GM12878 (cell line): ENCODE data around the gene ANO5. TPM values are rescaled to one million over a fixed set of nuclear protein-coding genes. Genes with fewer than 3 reads are reported as not detected.

Source experiments
- ATAC-seq: fragments of 200-7000 bp; cut with Tn5 transposase; 3 replicates; pipeline ENCODE4 v1.9.1; 2020; ENCODE audit warnings: mild to moderate bottlenecking, moderate library complexity
- BruUV-seq: library from RNA; stranded (reverse); fragments of 400-500 nt; replicated peaks from 2 replicates; lab custom pipeline; 2021; lab: Mats Ljungman, UMichigan
- CTCF ChIA-PET: fragments of 300-600 bp; sonication (Branson Sonifier 250); formaldehyde crosslinking; extraction: SDS; loops from one replicate; lab custom pipeline; 2021; ENCODE audit warnings: inconsistent platforms; lab: Yijun Ruan, JAX
- POLR2A ChIA-PET: fragments of 350-600 bp; formaldehyde crosslinking; extraction: SDS; loops from one replicate; lab custom pipeline; 2021; ENCODE audit warnings: inconsistent platforms; lab: Charles Lee
- RAD21 ChIA-PET: fragments of 300-600 bp; sonication (Branson Sonifier 250); formaldehyde crosslinking; loops from one replicate; lab custom pipeline; 2023; ENCODE audit warnings: antibody characterized with exemption; ENCODE audit not compliant: unreplicated experiment; lab: Charles Lee
- SMC1A ChIA-PET: fragments of 300-600 bp; sonication (Branson Sonifier 250); formaldehyde crosslinking; loops from one replicate; lab custom pipeline; 2023; ENCODE audit not compliant: unreplicated experiment, uncharacterized antibody; lab: Charles Lee
- DNase-seq: peaks from one replicate; pipeline ENCODE4 v3.0.0-alpha.2; 2011; ENCODE audit warnings: low read depth, low spot score
- FAIRE-seq: peaks from 3 replicates; lab custom pipeline; 2011; peaks lifted over from hg19 to GRCh38; lab: Jason Lieb, UNC
- H2AFZ ChIP-seq: 2 replicates; pipeline ENCODE4 v1.6.0; 2011; ENCODE audit warnings: low read depth, low read length, control low read depth; ENCODE audit not compliant: control insufficient read depth
- H3K27ac ChIP-seq: 2 replicates; pipeline ENCODE4 v1.5.1; 2011; ENCODE audit warnings: control low read depth; ENCODE audit not compliant: control insufficient read depth, insufficient read depth
- H3K27me3 ChIP-seq, 2 experiments: replicated peaks in 1 of 2; 2 replicates each; pipeline versions ENCODE4 v1.6.0 to v1.6.1; 2011; ENCODE audit warnings: low read length in 1 of 2; ENCODE audit not compliant: control insufficient read depth in 2 of 2, insufficient read depth in 2 of 2
- H3K36me3 ChIP-seq, 2 experiments: 2 replicates each; pipeline ENCODE4 v1.5.1; 2011; ENCODE audit warnings: low read length in 1 of 2; ENCODE audit not compliant: control insufficient read depth in 2 of 2, insufficient read depth in 2 of 2
- H3K4me1 ChIP-seq: 2 replicates; pipeline ENCODE4 v1.6.1; 2011; ENCODE audit warnings: mild to moderate bottlenecking, low read length, moderate library complexity, mixed read lengths; ENCODE audit not compliant: control insufficient read depth, insufficient read depth
- H3K4me2 ChIP-seq: 2 replicates; pipeline ENCODE4 v1.6.0; 2011; ENCODE audit warnings: control low read depth; ENCODE audit not compliant: control insufficient read depth, insufficient read depth
- H3K4me3 ChIP-seq: fragments of 200-600 bp; sonication (generic); 2 replicates; pipeline ENCODE4 v1.5.1; 2016
- H3K79me2 ChIP-seq: 2 replicates; pipeline ENCODE4 v1.6.0; 2011; ENCODE audit warnings: low read length; ENCODE audit not compliant: control insufficient read depth, insufficient read depth
- H3K9ac ChIP-seq: 2 replicates; pipeline ENCODE4 v1.8.0; 2011; ENCODE audit warnings: low read length, control low read depth, mixed read lengths; ENCODE audit not compliant: control insufficient read depth, insufficient read depth
- H3K9me3 ChIP-seq: replicated peaks from 3 replicates; pipeline ENCODE4 v1.5.1; 2011; ENCODE audit warnings: mild to moderate bottlenecking, low read length; ENCODE audit not compliant: control insufficient read depth, insufficient read depth
- H4K20me1 ChIP-seq: 2 replicates; pipeline ENCODE4 v1.6.0; 2011; ENCODE audit not compliant: control insufficient read depth, insufficient read depth
- HCFC1 ChIP-seq: fragments of 150-350 bp; IDR thresholded peaks from 2 replicates; pipeline ENCODE4 v1.6.1; 2014; ENCODE audit warnings: low read length
- IKZF2 ChIP-seq, 2 experiments: fragments of 450-650 bp; IDR thresholded peaks; 2 replicates each; pipeline ENCODE4 v1.6.1; 2017; ENCODE audit warnings: mild to moderate bottlenecking in 2 of 2, moderate library complexity in 2 of 2
- KDM1A ChIP-seq: fragments of 200-600 bp; sonication (generic); IDR thresholded peaks from 2 replicates; pipeline ENCODE4 v1.6.1; 2016; ENCODE audit warnings: borderline replicate concordance
- NBN ChIP-seq: fragments of 450-650 bp; IDR thresholded peaks from 2 replicates; pipeline ENCODE4 v1.6.1; 2016
- NR2C1 ChIP-seq: fragments of 450-650 bp; IDR thresholded peaks from 2 replicates; pipeline ENCODE4 v1.6.1; 2017; ENCODE audit warnings: antibody characterized with exemption, mild to moderate bottlenecking, moderate library complexity
- NRF1 ChIP-seq: conservative IDR thresholded peaks from 2 replicates; pipeline ENCODE4 v1.6.1; 2011; ENCODE audit warnings: mild to moderate bottlenecking, low read depth, low read length, improper control_type of control experiment
- PAX8 ChIP-seq: fragments of 450-650 bp; IDR thresholded peaks from 2 replicates; pipeline ENCODE4 v1.6.1; 2017; ENCODE audit warnings: mild to moderate bottlenecking, moderate library complexity
- TBL1XR1 ChIP-seq: IDR thresholded peaks from 2 replicates; pipeline ENCODE4 v1.6.1; 2012; ENCODE audit warnings: low read depth, low read length, improper control_type of control experiment
- YBX1 ChIP-seq: fragments of 450-650 bp; IDR thresholded peaks from 2 replicates; pipeline ENCODE4 v1.6.1; 2016; ENCODE audit warnings: antibody characterized with exemption
- WGBS: methylation state at CpG from one replicate; pipeline ENCODE4 v1.1.6; 2016; ENCODE audit warnings: low lambda C conversion rate; ENCODE audit not compliant: insufficient replicate concordance, insufficient coverage; ENCODE audit errors: missing lambda C conversion rate; 5-methylcytosine and 5-hydroxymethylcytosine counted together
- in situ Hi-C: fragments of 300-500 bp; cut with MboI; formaldehyde crosslinking; loops from 9 replicates; pipeline ENCODE4 v1.14.3; 2018; ENCODE audit warnings: mixed read lengths
- intact Hi-C: fragments of 100-400 bp; cut with micrococcal nuclease; formaldehyde crosslinking; loops from one replicate; pipeline ENCODE4 v1.14.2; 2022; ENCODE audit not compliant: unreplicated experiment
- polyA plus RNA-seq, 11 experiments: library from polyadenylated mRNA; depleted of rRNA in 4 of 11; unstranded in 6 of 11; stranded (reverse) in 5 of 11; fragments of >200 nt; fragmentation: Nextera tagmentation in 4 of 11; fragmentation: Illumina TruSeq in 1 of 11; extraction: Ambion mirVana in 4 of 11; extraction: Trizol in 1 of 11; gene quantifications; 1 replicate in 1 of 11; 2 replicates in 10 of 11; pipeline versions ENCODE4 v1.2.1 to v1.2.3, GENCODE V29; 2011 to 2016; ENCODE audit warnings: inconsistent platforms in 2 of 11, missing spikeins in 2 of 11, low read depth in 1 of 11
- total RNA-seq, 4 experiments: library from RNA; depleted of rRNA in 3 of 4; stranded (reverse); fragments of >200 nt in 3 of 4; fragmentation: Illumina TruSeq in 1 of 4; extraction: Trizol in 1 of 4; gene quantifications; 2 replicates each; pipeline versions ENCODE4 v1.2.1 to v1.2.3, GENCODE V29; 2013 to 2021
- TF ChIP-seq, protein P1 (sequence below): fragments of 450-650 bp; IDR thresholded peaks from 2 replicates; pipeline ENCODE4 v1.6.1; 2017; ENCODE audit warnings: borderline replicate concordance
- TF ChIP-seq, protein P2 (sequence below): IDR thresholded peaks from 2 replicates; pipeline ENCODE4 v1.6.1; 2012; ENCODE audit warnings: improper control_type of control experiment, low read depth, low read length; ENCODE audit not compliant: insufficient replicate concordance
- TF ChIP-seq, protein P3 (sequence below): IDR thresholded peaks from 2 replicates; pipeline ENCODE4 v1.6.1; 2012; ENCODE audit warnings: low read depth, low read length, improper control_type of control experiment

Gene ANO5
- total and polyA plus RNA-seq, 10 of the 15 experiments (the other 5 are each of a cell fraction or from before 2014, with no cell fraction given) = 1.6 to 10.2 (median 4.1) TPM

DNA sequence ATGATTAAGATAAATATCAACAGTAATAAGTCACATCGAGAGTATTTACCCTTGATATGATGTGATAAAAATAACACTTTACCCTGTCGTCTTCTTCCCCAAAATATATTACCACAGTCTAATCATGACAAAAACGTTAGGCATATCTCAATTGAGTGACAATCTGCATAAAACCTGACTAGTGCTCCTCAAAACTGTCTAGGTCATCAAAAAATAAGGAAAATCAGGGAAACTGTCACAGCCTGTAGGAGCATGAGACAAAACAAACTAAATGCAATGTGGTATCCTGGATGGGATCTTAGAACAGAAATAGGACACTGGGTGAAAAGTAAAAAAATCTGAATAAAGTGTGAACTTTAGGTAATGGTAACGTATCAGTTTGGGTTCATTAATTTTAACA is 19.4 kb upstream of the ANO5 start:
- no peaks in the 10 kb centered on the region for H3K9me3 ChIP-seq
- no peaks in the 10 kb centered on the region for H3K4me1 ChIP-seq
- 12% methylated on average over 4 of the region's 4 CpGs for WGBS
- no peak overlapping the region for H3K4me3 ChIP-seq
- RAD21 ChIA-PET = interaction anchor here (6.3 kb wide), 1 partner anchor 132 kb away, joined by 120 read pairs; no protein-coding TSS in a partner anchor
- POLR2A ChIA-PET = no interaction called here
- no peak for DNase-seq
- intact Hi-C loops (no loop called here), in situ Hi-C loops (no loop called here)
- no peak overlapping the region for H2AFZ ChIP-seq
- FAIRE-seq = no peak
- ATAC-seq = no peak
- TF ChIP-seq NBN (no peak), PAX8 (no peak), KDM1A (no peak), NR2C1 (no peak), TBL1XR1 (no peak), YBX1 (no peak), IKZF2 (IDR thresholded peaks at IDR 0.05) (no peak), HCFC1 (no peak), NRF1 (no peak)
- TF ChIP-seq, protein P1, sequence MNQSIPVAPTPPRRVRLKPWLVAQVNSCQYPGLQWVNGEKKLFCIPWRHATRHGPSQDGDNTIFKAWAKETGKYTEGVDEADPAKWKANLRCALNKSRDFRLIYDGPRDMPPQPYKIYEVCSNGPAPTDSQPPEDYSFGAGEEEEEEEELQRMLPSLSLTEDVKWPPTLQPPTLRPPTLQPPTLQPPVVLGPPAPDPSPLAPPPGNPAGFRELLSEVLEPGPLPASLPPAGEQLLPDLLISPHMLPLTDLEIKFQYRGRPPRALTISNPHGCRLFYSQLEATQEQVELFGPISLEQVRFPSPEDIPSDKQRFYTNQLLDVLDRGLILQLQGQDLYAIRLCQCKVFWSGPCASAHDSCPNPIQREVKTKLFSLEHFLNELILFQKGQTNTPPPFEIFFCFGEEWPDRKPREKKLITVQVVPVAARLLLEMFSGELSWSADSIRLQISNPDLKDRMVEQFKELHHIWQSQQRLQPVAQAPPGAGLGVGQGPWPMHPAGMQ = no peak
- TF ChIP-seq, protein P2, sequence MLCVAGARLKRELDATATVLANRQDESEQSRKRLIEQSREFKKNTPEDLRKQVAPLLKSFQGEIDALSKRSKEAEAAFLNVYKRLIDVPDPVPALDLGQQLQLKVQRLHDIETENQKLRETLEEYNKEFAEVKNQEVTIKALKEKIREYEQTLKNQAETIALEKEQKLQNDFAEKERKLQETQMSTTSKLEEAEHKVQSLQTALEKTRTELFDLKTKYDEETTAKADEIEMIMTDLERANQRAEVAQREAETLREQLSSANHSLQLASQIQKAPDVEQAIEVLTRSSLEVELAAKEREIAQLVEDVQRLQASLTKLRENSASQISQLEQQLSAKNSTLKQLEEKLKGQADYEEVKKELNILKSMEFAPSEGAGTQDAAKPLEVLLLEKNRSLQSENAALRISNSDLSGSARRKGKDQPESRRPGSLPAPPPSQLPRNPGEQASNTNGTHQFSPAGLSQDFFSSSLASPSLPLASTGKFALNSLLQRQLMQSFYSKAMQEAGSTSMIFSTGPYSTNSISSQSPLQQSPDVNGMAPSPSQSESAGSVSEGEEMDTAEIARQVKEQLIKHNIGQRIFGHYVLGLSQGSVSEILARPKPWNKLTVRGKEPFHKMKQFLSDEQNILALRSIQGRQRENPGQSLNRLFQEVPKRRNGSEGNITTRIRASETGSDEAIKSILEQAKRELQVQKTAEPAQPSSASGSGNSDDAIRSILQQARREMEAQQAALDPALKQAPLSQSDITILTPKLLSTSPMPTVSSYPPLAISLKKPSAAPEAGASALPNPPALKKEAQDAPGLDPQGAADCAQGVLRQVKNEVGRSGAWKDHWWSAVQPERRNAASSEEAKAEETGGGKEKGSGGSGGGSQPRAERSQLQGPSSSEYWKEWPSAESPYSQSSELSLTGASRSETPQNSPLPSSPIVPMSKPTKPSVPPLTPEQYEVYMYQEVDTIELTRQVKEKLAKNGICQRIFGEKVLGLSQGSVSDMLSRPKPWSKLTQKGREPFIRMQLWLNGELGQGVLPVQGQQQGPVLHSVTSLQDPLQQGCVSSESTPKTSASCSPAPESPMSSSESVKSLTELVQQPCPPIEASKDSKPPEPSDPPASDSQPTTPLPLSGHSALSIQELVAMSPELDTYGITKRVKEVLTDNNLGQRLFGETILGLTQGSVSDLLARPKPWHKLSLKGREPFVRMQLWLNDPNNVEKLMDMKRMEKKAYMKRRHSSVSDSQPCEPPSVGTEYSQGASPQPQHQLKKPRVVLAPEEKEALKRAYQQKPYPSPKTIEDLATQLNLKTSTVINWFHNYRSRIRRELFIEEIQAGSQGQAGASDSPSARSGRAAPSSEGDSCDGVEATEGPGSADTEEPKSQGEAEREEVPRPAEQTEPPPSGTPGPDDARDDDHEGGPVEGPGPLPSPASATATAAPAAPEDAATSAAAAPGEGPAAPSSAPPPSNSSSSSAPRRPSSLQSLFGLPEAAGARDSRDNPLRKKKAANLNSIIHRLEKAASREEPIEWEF = no peak
- TF ChIP-seq, protein P3, sequence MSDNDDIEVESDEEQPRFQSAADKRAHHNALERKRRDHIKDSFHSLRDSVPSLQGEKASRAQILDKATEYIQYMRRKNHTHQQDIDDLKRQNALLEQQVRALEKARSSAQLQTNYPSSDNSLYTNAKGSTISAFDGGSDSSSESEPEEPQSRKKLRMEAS = no peak
- no peak overlapping the region for H3K27ac ChIP-seq
- no peak overlapping the region for H3K9ac ChIP-seq
- no peaks in the 10 kb centered on the region for H3K79me2 ChIP-seq
- no peaks in the 10 kb centered on the region for H3K27me3 ChIP-seq
- CTCF ChIA-PET = interaction anchor here (1.1 to 6.5 kb wide), 2 partner anchors 71 to 132 kb away, joined by 5 to 210 read pairs; no protein-coding TSS in a partner anchor
- no peaks in the 10 kb centered on the region for H3K36me3 ChIP-seq
- BruUV-seq = no TSS peak
- H4K20me1 ChIP-seq = no peaks in the 10 kb centered on the region
- SMC1A ChIA-PET = interaction anchor here (0.9 to 3.5 kb wide), 3 partner anchors 9 to 131 kb away, joined by 3 to 18 read pairs (median 3); no protein-coding TSS in a partner anchor
- H3K4me2 ChIP-seq = no peak overlapping the region
